ENCODE data around the gene BANK1.

The BANK1 gene

GRCh38 chr4:101774807-101775206, 15.7 kb upstream of the BANK1 start:
- no peak overlapping the region for H2BK120ac ChIP-seq (ENCODE audit: low read depth, low read length)
- no peaks in the 10 kb centered on the region for H3K27me3 ChIP-seq (ENCODE audit: control insufficient read depth in 3 of 3, insufficient read depth in 3 of 3, low read depth in 1 of 3, low read length in 3 of 3)
- H3K4me3 ChIP-seq (ENCODE audit: low read length in 2 of 2) = no peak overlapping the region
- peaks cover 0 to 9% of the 10 kb centered on the region in 2 donors for H3K9me3 ChIP-seq (replicated peaks in 1 of 2; ENCODE audit: control insufficient read depth in 2 of 2, insufficient read depth in 1 of 2, low read depth in 1 of 2, low read length in 2 of 2)
- no peaks in the 10 kb centered on the region for H3K79me1 ChIP-seq (ENCODE audit: low read depth, low read length)
- no peak for DNase-seq (ENCODE audit: low spot score)
- no peak overlapping the region for H2BK12ac ChIP-seq (ENCODE audit: low read length)
- no peak overlapping the region for H3K27ac ChIP-seq (replicated peaks; ENCODE audit: low read length)
- H3K36me3 ChIP-seq (replicated peaks in 1 of 2; ENCODE audit: control insufficient read depth in 2 of 2, insufficient read depth in 2 of 2, low read length in 2 of 2) = no peaks in the 10 kb centered on the region
- no peak overlapping the region for H2AK5ac ChIP-seq (ENCODE audit: low read depth, low read length)
- H3K18ac ChIP-seq (ENCODE audit: low read length) = no peak overlapping the region
- H3K9ac ChIP-seq (ENCODE audit: low read depth, low read length, poor library complexity) = no peak overlapping the region
- H3K23ac ChIP-seq (ENCODE audit: low read depth, low read length, poor library complexity) = no peak overlapping the region
- no peaks in the 10 kb centered on the region for H3K4me1 ChIP-seq (ENCODE audit: control insufficient read depth in 2 of 2, insufficient read depth in 1 of 2, low read depth in 1 of 2, low read length in 2 of 2)
- no peak overlapping the region for H2BK5ac ChIP-seq (ENCODE audit: low read length)
- H4K91ac ChIP-seq (ENCODE audit: low read depth, low read length, poor library complexity) = no peak overlapping the region
- no peak overlapping the region for H3K4ac ChIP-seq (ENCODE audit: low read length)
- H3K14ac ChIP-seq (ENCODE audit: low read length) = no peak overlapping the region
- WGBS, 2 donors (ENCODE audit: extremely low coverage in 2 of 2, insufficient read length in 2 of 2, insufficient replicate concordance in 1 of 2) = no CpG with 5 or more reads among the region's 1 CpG
- H3K4me2 ChIP-seq (ENCODE audit: insufficient read depth, low read length, poor library complexity, severe bottlenecking) = no peak overlapping the region
- H4K8ac ChIP-seq (ENCODE audit: low read depth, low read length) = no peak overlapping the region
- H2BK15ac ChIP-seq (ENCODE audit: low read length) = no peak overlapping the region
- H2AFZ ChIP-seq (ENCODE audit: low read length) = no peak overlapping the region

GRCh38 chr4:101777431-101777830, 13.1 kb upstream of the BANK1 start:
- H3K36me3 ChIP-seq (replicated peaks in 1 of 2; ENCODE audit: control insufficient read depth in 2 of 2, insufficient read depth in 2 of 2, low read length in 2 of 2) = no peaks in the 10 kb centered on the region
- DNase-seq (ENCODE audit: low spot score) = no peak
- H3K14ac ChIP-seq (ENCODE audit: low read length) = no peak overlapping the region
- no peak overlapping the region for H2AK5ac ChIP-seq (ENCODE audit: low read depth, low read length)
- no peak overlapping the region for H3K4me2 ChIP-seq (ENCODE audit: insufficient read depth, low read length, poor library complexity, severe bottlenecking)
- H3K4ac ChIP-seq (ENCODE audit: low read length) = no peak overlapping the region
- no peak overlapping the region for H3K27ac ChIP-seq (replicated peaks; ENCODE audit: low read length)
- no peaks in the 10 kb centered on the region for H3K27me3 ChIP-seq (ENCODE audit: control insufficient read depth in 3 of 3, insufficient read depth in 3 of 3, low read depth in 1 of 3, low read length in 3 of 3)
- H3K4me1 ChIP-seq (ENCODE audit: control insufficient read depth in 2 of 2, insufficient read depth in 1 of 2, low read depth in 1 of 2, low read length in 2 of 2) = no peaks in the 10 kb centered on the region
- H4K8ac ChIP-seq (ENCODE audit: low read depth, low read length) = no peak overlapping the region
- H4K91ac ChIP-seq (ENCODE audit: low read depth, low read length, poor library complexity) = no peak overlapping the region
- no peak overlapping the region for H2BK12ac ChIP-seq (ENCODE audit: low read length)
- no peak overlapping the region for H2AFZ ChIP-seq (ENCODE audit: low read length)
- H3K9ac ChIP-seq (ENCODE audit: low read depth, low read length, poor library complexity) = no peak overlapping the region
- H3K79me1 ChIP-seq (ENCODE audit: low read depth, low read length) = no peaks in the 10 kb centered on the region
- H2BK15ac ChIP-seq (ENCODE audit: low read length) = no peak overlapping the region
- peaks cover 0 to 6% of the 10 kb centered on the region in 2 donors for H3K9me3 ChIP-seq (replicated peaks in 1 of 2; ENCODE audit: control insufficient read depth in 2 of 2, insufficient read depth in 1 of 2, low read depth in 1 of 2, low read length in 2 of 2)
- H2BK120ac ChIP-seq (ENCODE audit: low read depth, low read length) = no peak overlapping the region
- H3K23ac ChIP-seq (ENCODE audit: low read depth, low read length, poor library complexity) = no peak overlapping the region
- H3K4me3 ChIP-seq (ENCODE audit: low read length in 2 of 2) = no peak overlapping the region
- H3K18ac ChIP-seq (ENCODE audit: low read length) = no peak overlapping the region
- H2BK5ac ChIP-seq (ENCODE audit: low read length) = no peak overlapping the region
- no CpG with 5 or more reads among the region's 1 CpG for WGBS, 2 donors (ENCODE audit: extremely low coverage in 2 of 2, insufficient read length in 2 of 2, insufficient replicate concordance in 1 of 2)

- no peak overlapping the region for H2BK120ac ChIP-seq (ENCODE audit: low read depth, low read length)
- no peak overlapping the region for H4K8ac ChIP-seq (ENCODE audit: low read depth, low read length)
- H3K27ac ChIP-seq (replicated peaks; ENCODE audit: low read length) = no peak overlapping the region
- no peak overlapping the region for H3K4me3 ChIP-seq (ENCODE audit: low read length in 2 of 2)
- H4K91ac ChIP-seq (ENCODE audit: low read depth, low read length, poor library complexity) = no peak overlapping the region
- H3K18ac ChIP-seq (ENCODE audit: low read length) = no peak overlapping the region
- H3K4me2 ChIP-seq (ENCODE audit: insufficient read depth, low read length, poor library complexity, severe bottlenecking) = no peak overlapping the region
- no peaks in the 10 kb centered on the region for H3K36me3 ChIP-seq (replicated peaks in 1 of 2; ENCODE audit: control insufficient read depth in 2 of 2, insufficient read depth in 2 of 2, low read length in 2 of 2)
- no CpG with 5 or more reads among the region's 5 CpGs for WGBS, 2 donors (ENCODE audit: extremely low coverage in 2 of 2, insufficient read length in 2 of 2, insufficient replicate concordance in 1 of 2)
- H3K27me3 ChIP-seq (ENCODE audit: control insufficient read depth in 3 of 3, insufficient read depth in 3 of 3, low read depth in 1 of 3, low read length in 3 of 3) = no peaks in the 10 kb centered on the region
- H3K4ac ChIP-seq (ENCODE audit: low read length) = no peak overlapping the region
- H2BK5ac ChIP-seq (ENCODE audit: low read length) = no peak overlapping the region
- no peak overlapping the region for H2BK15ac ChIP-seq (ENCODE audit: low read length)
- H3K79me1 ChIP-seq (ENCODE audit: low read depth, low read length) = no peaks in the 10 kb centered on the region
- peaks cover 2 to 8% of the 10 kb centered on the region in 2 donors for H3K4me1 ChIP-seq (ENCODE audit: control insufficient read depth in 2 of 2, insufficient read depth in 1 of 2, low read depth in 1 of 2, low read length in 2 of 2)
- H3K9me3 ChIP-seq (replicated peaks in 1 of 2; ENCODE audit: control insufficient read depth in 2 of 2, insufficient read depth in 1 of 2, low read depth in 1 of 2, low read length in 2 of 2) = no peaks in the 10 kb centered on the region
- no peak overlapping the region for H3K9ac ChIP-seq (ENCODE audit: low read depth, low read length, poor library complexity)
- no peak for DNase-seq (ENCODE audit: low spot score)
- H3K23ac ChIP-seq (ENCODE audit: low read depth, low read length, poor library complexity) = no peak overlapping the region
- no peak overlapping the region for H2AK5ac ChIP-seq (ENCODE audit: low read depth, low read length)
- no peak overlapping the region for H2BK12ac ChIP-seq (ENCODE audit: low read length)
- H2AFZ ChIP-seq (ENCODE audit: low read length) = no peak overlapping the region
- no peak overlapping the region for H3K14ac ChIP-seq (ENCODE audit: low read length)
These were observed 10.2 kb upstream of the BANK1 start for GRCh38 chr4:101780284-101780683.

GRCh38 chr4:101782546-101782945, 8.0 kb upstream of the BANK1 start:
- Histone ChIP-seq H3K14ac (ENCODE audit: low read length) (no peak overlapping the region), H3K79me1 (ENCODE audit: low read depth, low read length) (no peaks in the 10 kb centered on the region), H2AFZ (ENCODE audit: low read length) (no peak overlapping the region), H3K27me3 (ENCODE audit: control insufficient read depth in 3 of 3, insufficient read depth in 3 of 3, low read depth in 1 of 3, low read length in 3 of 3) (no peaks in the 10 kb centered on the region), H3K4me2 (ENCODE audit: insufficient read depth, low read length, poor library complexity, severe bottlenecking) (no peak overlapping the region), H2BK12ac (ENCODE audit: low read length) (no peak overlapping the region), H3K4me1 (ENCODE audit: control insufficient read depth in 2 of 2, insufficient read depth in 1 of 2, low read depth in 1 of 2, low read length in 2 of 2) (peaks cover 2 to 11% of the 10 kb centered on the region in 2 donors), H3K27ac (replicated peaks; ENCODE audit: low read length) (no peak overlapping the region), H2BK120ac (ENCODE audit: low read depth, low read length) (no peak overlapping the region), H4K91ac (ENCODE audit: low read depth, low read length, poor library complexity) (no peak overlapping the region), H3K23ac (ENCODE audit: low read depth, low read length, poor library complexity) (no peak overlapping the region), H2AK5ac (ENCODE audit: low read depth, low read length) (no peak overlapping the region), H2BK5ac (ENCODE audit: low read length) (no peak overlapping the region), H3K36me3 (replicated peaks in 1 of 2; ENCODE audit: control insufficient read depth in 2 of 2, insufficient read depth in 2 of 2, low read length in 2 of 2) (no peaks in the 10 kb centered on the region), H3K9me3 (replicated peaks in 1 of 2; ENCODE audit: control insufficient read depth in 2 of 2, insufficient read depth in 1 of 2, low read depth in 1 of 2, low read length in 2 of 2) (peaks cover 0 to 8% of the 10 kb centered on the region in 2 donors), H3K4me3 (ENCODE audit: low read length in 2 of 2) (no peak overlapping the region), H3K18ac (ENCODE audit: low read length) (no peak overlapping the region), H3K4ac (ENCODE audit: low read length) (no peak overlapping the region), H2BK15ac (ENCODE audit: low read length) (no peak overlapping the region), H3K9ac (ENCODE audit: low read depth, low read length, poor library complexity) (no peak overlapping the region), H4K8ac (ENCODE audit: low read depth, low read length) (no peak overlapping the region)
- no peak for DNase-seq (ENCODE audit: low spot score)
- no CpG with 5 or more reads among the region's 2 CpGs for WGBS, 2 donors (ENCODE audit: extremely low coverage in 2 of 2, insufficient read length in 2 of 2, insufficient replicate concordance in 1 of 2)

Data from neuronal stem cell (in vitro differentiated cells).